Epithelial cell of esophagus (primary cell): ENCODE results near the gene LRP1.

Experiments used
- DNase-seq: peaks from one replicate; pipeline ENCODE4 v3.0.0; 2010; ENCODE audit warnings: low read depth
- H3K4me3 ChIP-seq: 2 replicates; pipeline ENCODE4 v1.5.1; 2011; ENCODE audit warnings: mild to moderate bottlenecking, low read length, control low read depth
- TF ChIP-seq, protein P1 (sequence below): IDR thresholded peaks from 2 replicates; pipeline ENCODE4 v1.5.1; 2011; ENCODE audit warnings: low read depth, mild to moderate bottlenecking, low read length, control low read depth, inconsistent platforms; ENCODE audit not compliant: insufficient read depth; ENCODE audit errors: missing control alignments

The LRP1 gene

DNA sequence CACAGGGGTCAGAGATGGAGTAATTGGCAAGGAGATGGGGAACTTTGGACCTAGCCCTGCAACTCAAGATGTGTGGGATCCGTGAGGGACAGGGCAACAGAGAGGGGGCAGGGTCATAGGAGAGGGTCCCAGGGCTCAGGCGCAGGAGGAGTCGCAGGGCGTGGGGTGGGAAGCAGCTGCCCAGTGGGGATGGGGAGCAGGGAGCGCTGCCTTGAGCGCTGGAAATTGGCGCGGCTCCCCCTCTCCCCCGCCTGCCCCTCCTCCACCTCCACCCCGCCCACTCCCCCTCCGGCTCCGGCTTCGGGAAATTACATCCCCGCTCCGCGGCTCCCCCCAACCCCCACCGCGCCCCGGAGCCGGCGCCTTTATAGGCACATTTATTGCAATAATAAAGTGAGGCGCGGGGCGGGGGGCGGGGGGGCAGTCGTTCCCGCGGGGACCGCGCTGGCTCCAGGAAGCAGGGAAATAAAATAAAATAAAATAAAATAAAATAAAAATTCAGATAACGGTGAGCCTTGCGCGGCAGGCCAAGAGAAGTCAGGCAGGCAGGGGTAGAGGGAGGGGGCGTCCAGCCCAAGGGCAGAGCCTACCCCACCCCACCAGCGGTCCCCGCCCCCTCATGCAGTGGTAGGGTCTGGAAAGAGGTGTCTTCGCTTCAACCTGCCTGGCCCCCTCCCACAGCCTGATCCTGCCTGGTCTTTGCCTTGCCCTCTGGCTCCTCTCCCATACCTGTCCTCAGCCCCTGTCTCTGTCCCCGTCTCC, 91.9 kb downstream of the LRP1 start:
- TF ChIP-seq, protein P1, sequence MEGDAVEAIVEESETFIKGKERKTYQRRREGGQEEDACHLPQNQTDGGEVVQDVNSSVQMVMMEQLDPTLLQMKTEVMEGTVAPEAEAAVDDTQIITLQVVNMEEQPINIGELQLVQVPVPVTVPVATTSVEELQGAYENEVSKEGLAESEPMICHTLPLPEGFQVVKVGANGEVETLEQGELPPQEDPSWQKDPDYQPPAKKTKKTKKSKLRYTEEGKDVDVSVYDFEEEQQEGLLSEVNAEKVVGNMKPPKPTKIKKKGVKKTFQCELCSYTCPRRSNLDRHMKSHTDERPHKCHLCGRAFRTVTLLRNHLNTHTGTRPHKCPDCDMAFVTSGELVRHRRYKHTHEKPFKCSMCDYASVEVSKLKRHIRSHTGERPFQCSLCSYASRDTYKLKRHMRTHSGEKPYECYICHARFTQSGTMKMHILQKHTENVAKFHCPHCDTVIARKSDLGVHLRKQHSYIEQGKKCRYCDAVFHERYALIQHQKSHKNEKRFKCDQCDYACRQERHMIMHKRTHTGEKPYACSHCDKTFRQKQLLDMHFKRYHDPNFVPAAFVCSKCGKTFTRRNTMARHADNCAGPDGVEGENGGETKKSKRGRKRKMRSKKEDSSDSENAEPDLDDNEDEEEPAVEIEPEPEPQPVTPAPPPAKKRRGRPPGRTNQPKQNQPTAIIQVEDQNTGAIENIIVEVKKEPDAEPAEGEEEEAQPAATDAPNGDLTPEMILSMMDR = no peak
- H3K4me3 ChIP-seq = no peak overlapping the region
- DNase-seq = no peak

DNA sequence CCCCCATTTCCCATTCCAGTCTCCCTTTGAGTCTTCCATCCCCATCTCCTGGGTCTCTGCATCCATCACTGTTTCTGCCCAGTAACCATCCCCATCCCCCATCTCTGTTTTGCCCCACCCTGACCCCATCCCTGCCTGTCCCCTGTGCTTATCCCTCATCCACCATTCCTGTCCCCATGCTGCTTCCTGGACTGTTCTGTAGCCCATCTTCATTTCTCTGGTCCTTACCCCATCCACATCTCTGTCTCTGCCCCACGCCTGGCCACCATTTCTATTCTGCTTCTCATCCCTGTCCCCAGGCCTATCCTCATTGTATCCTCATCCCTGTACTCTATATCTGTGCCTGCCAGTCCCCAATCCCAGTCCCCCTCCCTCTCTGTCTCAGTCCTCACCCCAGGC, 92.5 kb downstream of the LRP1 start:
- H3K4me3 ChIP-seq = no peak overlapping the region
- TF ChIP-seq, protein P1 = no peak
- no peak for DNase-seq

DNA sequence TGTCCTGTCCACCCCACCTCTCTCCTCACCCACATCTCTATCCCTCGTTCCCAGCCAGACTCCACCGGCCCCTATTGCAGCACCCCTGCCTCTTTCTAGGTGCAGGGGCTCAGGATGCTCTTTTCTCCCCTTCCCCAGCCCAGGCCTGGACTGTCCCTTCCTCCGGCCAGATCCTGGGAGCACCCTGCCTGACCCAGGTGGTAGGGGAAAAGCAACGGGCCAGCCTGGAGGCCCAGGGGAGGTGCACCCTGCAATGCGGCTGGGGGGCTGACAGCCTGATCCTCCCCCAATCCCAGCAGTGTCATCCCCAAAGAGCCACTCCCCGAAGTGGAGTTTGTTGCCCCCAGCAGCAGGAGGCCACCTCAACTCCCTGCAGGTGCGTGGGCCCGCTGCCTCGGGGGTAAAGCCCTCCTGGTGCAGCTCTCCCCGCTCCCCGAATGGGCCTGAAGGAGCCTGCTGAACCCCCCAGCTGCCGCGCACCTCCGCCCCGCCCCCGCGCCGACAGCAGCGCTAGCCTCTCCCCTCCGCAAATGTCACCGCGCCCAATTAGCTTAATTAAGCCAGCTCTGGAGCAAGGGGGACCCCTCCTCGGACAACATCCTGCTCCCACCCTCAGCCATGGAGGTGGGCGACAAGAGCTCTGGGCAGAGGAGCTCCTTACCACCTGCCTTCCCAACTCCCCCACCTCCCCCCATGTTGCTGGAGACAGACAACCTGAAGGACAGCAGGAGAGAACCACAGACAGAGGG, 93.1 kb downstream of the LRP1 start:
- TF ChIP-seq, protein P1 = no peak
- DNase-seq = no peak
- no peak overlapping the region for H3K4me3 ChIP-seq

DNA sequence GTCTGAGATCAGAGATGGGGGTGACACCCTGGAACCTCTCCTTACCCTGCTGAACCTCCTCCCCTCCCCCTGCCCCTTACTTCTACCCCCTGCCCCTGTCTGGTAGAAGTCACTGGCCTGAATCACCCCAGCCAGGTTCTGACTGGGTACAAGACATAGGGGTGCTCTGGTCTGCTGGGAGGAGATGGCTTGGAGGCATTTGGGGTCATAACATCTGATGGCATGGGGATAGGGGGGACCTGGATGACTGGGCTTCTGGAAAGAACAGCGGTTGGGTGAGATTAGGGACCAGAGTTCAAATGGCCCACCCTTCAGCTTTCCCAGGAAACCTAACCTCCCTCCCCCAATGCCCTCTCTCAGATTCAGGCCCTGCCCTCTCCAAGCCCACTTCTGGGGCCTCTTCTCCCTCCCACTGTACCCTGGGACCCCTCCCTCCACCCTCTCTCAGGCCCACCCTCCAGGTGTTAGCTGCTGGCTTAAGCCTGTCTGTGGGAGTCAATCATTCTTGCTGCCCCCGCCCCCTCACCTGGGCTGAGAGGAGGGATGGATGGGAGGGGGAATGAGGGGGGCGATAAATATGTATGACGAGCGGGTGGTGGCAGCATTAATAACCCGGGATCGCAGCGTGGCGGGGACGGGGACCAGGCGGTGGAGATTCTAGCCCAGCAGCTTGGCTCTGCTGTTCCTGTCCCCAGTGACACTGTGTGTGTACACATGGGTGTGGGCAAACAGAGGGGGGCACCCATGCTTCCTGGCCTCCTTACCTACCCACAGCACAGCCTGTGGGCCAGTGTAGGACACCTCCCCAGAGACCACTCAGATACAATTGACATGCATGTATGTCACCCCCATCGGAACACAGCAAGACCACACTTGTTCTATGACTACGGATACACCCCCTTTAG, 94.3 kb downstream of the LRP1 start:
- no peak overlapping the region for H3K4me3 ChIP-seq
- no peak for DNase-seq
- TF ChIP-seq, protein P1 = no peak

DNA sequence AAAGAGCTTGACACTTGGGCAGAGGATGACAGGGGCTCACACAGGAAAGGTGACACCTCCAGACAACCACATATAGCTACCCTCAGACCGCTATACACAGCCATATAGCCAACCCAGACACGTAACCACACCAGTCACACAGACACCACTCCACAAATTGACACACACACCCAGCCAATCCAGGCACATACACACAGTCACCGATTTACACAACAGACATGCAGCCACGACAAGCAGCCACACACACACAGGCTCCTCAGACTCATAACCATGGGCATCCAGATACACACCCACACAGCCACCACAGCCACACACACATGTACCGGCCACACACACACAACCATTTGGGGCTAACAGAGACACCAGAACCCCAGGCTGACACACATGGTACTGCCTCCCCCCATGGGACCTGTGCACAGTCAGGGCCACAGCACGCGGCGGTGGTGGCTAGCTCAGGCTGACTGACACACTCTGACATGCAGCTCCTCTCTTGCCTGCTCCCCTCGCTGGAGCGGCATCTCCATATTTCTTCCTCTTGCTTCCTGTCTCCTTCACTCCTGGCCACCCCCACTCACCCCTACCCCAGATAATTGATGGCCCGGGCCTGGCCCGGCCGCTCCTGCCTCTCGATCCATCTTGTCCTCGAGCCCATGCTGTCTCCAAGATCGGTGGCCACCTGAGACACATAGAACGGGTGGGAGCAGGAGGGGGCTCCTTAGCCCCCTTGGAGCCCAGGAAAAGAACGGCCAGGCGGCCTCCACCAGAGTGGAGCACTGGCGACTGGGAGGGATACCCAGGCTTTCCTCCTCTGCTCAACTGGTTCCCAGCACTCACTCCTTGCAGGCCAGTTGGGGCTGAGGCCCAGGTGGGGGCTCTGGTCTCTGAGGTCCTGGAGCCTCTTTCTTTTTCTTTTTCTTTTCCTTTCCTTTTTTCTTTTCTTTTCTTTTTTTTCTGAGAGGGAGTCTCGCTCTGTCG, 95.2 kb downstream of the LRP1 start:
- no peak overlapping the region for H3K4me3 ChIP-seq
- no peak for DNase-seq
- TF ChIP-seq, protein P1 = no peak
